SK-N-SH (cell line): ENCODE data around the gene RAB30. TPM values are rescaled to one million over a fixed set of nuclear protein-coding genes. Genes with fewer than 3 reads are reported as not detected.
A peak's percentile ranks its signal among the peaks of the same experiment; 100 is the strongest.

Experiments
- CTCF ChIA-PET: fragments of 300-600, 350-600 bp; formaldehyde crosslinking; extraction: SDS; loops from one replicate; lab custom pipeline; 2021; lab: Yijun Ruan, JAX
- POLR2A ChIA-PET: fragments of 350-600 bp; sonication (Branson Sonifier 250); formaldehyde crosslinking; extraction: SDS; loops from one replicate; lab custom pipeline; 2020; ENCODE audit warnings: antibody characterized with exemption, inconsistent platforms; lab: Yijun Ruan, JAX
- DNase-seq: peaks from one replicate; pipeline ENCODE4 v3.0.0; 2012
- H2AFZ ChIP-seq: fragments of 200-600 bp; sonication (generic); 2 replicates; pipeline ENCODE4 v1.8.1; 2016; ENCODE audit warnings: antibody characterized with exemption, mild to moderate bottlenecking, low read depth
- H3F3A ChIP-seq: fragments of 200-600 bp; sonication (generic); replicated peaks from 2 replicates; pipeline ENCODE3; 2016; ENCODE audit warnings: antibody characterized with exemption, mild to moderate bottlenecking; ENCODE audit not compliant: insufficient read depth
- H3K27ac ChIP-seq, 2 experiments: fragments of 200-500 bp in 1 of 2; fragments of 200-600 bp in 1 of 2; sonication (Bioruptor generic) in 1 of 2; sonication (generic), shearing (Covaris generic) in 1 of 2; 2 replicates each; pipeline versions ENCODE4 v1.5.1 to v1.6.1; 2014 to 2016; ENCODE audit warnings: low read depth in 2 of 2, inconsistent platforms in 1 of 2, low read length in 1 of 2, mild to moderate bottlenecking in 1 of 2, mixed read lengths in 1 of 2
- H3K27me3 ChIP-seq: fragments of 200-600 bp; sonication (generic), shearing (Covaris generic); 2 replicates; pipeline ENCODE4 v1.6.1; 2016; ENCODE audit warnings: mixed run types; ENCODE audit not compliant: insufficient read depth
- H3K36me3 ChIP-seq, 2 experiments: fragments of 200-500 bp in 1 of 2; fragments of 200-600 bp in 1 of 2; sonication (Bioruptor generic) in 1 of 2; sonication (generic) in 1 of 2; replicated peaks in 1 of 2; 2 replicates each; pipeline versions ENCODE3 to v1.5.1; 2014 to 2016; ENCODE audit warnings: low read length in 1 of 2, mild to moderate bottlenecking in 1 of 2; ENCODE audit not compliant: insufficient read depth in 2 of 2, control insufficient read depth in 1 of 2
- H3K4me1 ChIP-seq, 2 experiments: fragments of 200-500 bp in 1 of 2; fragments of 200-600 bp in 1 of 2; sonication (Bioruptor generic) in 1 of 2; sonication (generic), shearing (Covaris generic) in 1 of 2; 2 replicates each; pipeline versions ENCODE4 v1.5.1 to v1.6.1; 2014 to 2016; ENCODE audit warnings: low read depth in 1 of 2, low read length in 1 of 2, mixed run types in 1 of 2; ENCODE audit not compliant: insufficient read depth in 2 of 2, control insufficient read depth in 1 of 2
- H3K4me2 ChIP-seq: fragments of 200-600 bp; sonication (generic), shearing (Covaris generic); 2 replicates; pipeline ENCODE4 v1.6.1; 2017; ENCODE audit warnings: mixed run types
- H3K4me3 ChIP-seq, 2 experiments: fragments of 200-500 bp in 1 of 2; fragments of 200-600 bp in 1 of 2; sonication (Bioruptor generic) in 1 of 2; sonication (generic), shearing (Covaris generic) in 1 of 2; 2 replicates each; pipeline versions ENCODE4 v1.5.1 to v1.8.1; 2014 to 2016; ENCODE audit warnings: low read depth in 2 of 2, inconsistent platforms in 1 of 2, low read length in 1 of 2, mild to moderate bottlenecking in 1 of 2, mixed read lengths in 1 of 2, moderate library complexity in 1 of 2
- H3K79me2 ChIP-seq: fragments of 200-600 bp; sonication (generic); 2 replicates; pipeline ENCODE4 v1.8.1; 2017; ENCODE audit warnings: mild to moderate bottlenecking; ENCODE audit not compliant: insufficient read depth
- H3K9ac ChIP-seq: fragments of 200-600 bp; sonication (generic); 2 replicates; pipeline ENCODE4 v1.6.1; 2017; ENCODE audit warnings: mixed run types
- H3K9me2 ChIP-seq: fragments of 200-600 bp; sonication (generic); 2 replicates; pipeline ENCODE4 v1.6.1; 2017; ENCODE audit warnings: mixed run types
- H3K9me3 ChIP-seq: fragments of 200-600 bp; sonication (generic); 2 replicates; pipeline ENCODE4 v1.6.1; 2017; ENCODE audit warnings: mixed run types, mild to moderate bottlenecking, moderate library complexity
- H4K20me1 ChIP-seq: fragments of 200-600 bp; sonication (generic); 2 replicates; pipeline ENCODE4 v1.6.1; 2017; ENCODE audit warnings: mild to moderate bottlenecking, mixed run types; ENCODE audit not compliant: insufficient read depth
- CHD2 ChIP-seq: fragments of 150-350 bp; IDR thresholded peaks from 2 replicates; pipeline ENCODE4 v1.6.1; 2018; ENCODE audit warnings: low read length; ENCODE audit not compliant: partially characterized antibody
- EP300 ChIP-seq, 2 experiments: IDR thresholded peaks; 2 replicates each; pipeline versions ENCODE4 v1.4.0 to v1.6.1; 2012; ENCODE audit warnings: borderline replicate concordance in 1 of 2, low read depth in 1 of 2, low read length in 1 of 2
- EZH2phosphoT487 ChIP-seq: fragments of 200-600 bp; sonication (generic); IDR thresholded peaks from 2 replicates; pipeline ENCODE4 v1.6.1; 2017; ENCODE audit warnings: low read depth, mixed run types, mild to moderate bottlenecking, antibody characterized with exemption, moderate library complexity, borderline replicate concordance
- FOSL2 ChIP-seq: IDR thresholded peaks from 2 replicates; pipeline ENCODE4 v1.4.0; 2012; ENCODE audit warnings: low read depth, mild to moderate bottlenecking, moderate library complexity, borderline replicate concordance
- GABPA ChIP-seq: IDR thresholded peaks from 2 replicates; pipeline ENCODE4 v1.4.0; 2012; ENCODE audit warnings: low read depth, mild to moderate bottlenecking
- GATA2 ChIP-seq: sonication (generic); formaldehyde crosslinking; IDR thresholded peaks from 2 replicates; pipeline ENCODE4 v1.5.0; 2020; ENCODE audit warnings: mild to moderate bottlenecking, missing genetic modification reagents
- MXI1 ChIP-seq: IDR thresholded peaks from 2 replicates; pipeline ENCODE4 v1.6.1; 2012; ENCODE audit warnings: mild to moderate bottlenecking, low read depth, low read length, improper control_type of control experiment
- NRF1 ChIP-seq: IDR thresholded peaks from 2 replicates; pipeline ENCODE4 v1.6.1; 2012; ENCODE audit warnings: low read depth, mild to moderate bottlenecking, low read length
- RCOR1 ChIP-seq: fragments of 150-350 bp; IDR thresholded peaks from 2 replicates; pipeline ENCODE4 v1.6.1; 2017; ENCODE audit warnings: antibody characterized with exemption, low read length
- RXRA ChIP-seq: IDR thresholded peaks from 2 replicates; pipeline ENCODE4 v1.4.0; 2012; ENCODE audit warnings: low read depth, mild to moderate bottlenecking, borderline replicate concordance
- SIN3A ChIP-seq: IDR thresholded peaks from 2 replicates; pipeline ENCODE4 v1.6.1; 2012; ENCODE audit warnings: low read depth, mild to moderate bottlenecking, low read length, moderate library complexity, borderline replicate concordance
- SMC3 ChIP-seq: IDR thresholded peaks from 2 replicates; pipeline ENCODE4 v1.6.1; 2012; ENCODE audit warnings: low read depth, low read length, improper control_type of control experiment
- TCF12 ChIP-seq: IDR thresholded peaks from 2 replicates; pipeline ENCODE4 v1.4.0; 2012
- TEAD4 ChIP-seq: IDR thresholded peaks from 2 replicates; pipeline ENCODE4 v1.4.0; 2012; ENCODE audit warnings: mild to moderate bottlenecking, borderline replicate concordance; ENCODE audit not compliant: insufficient read depth
- YY1 ChIP-seq: IDR thresholded peaks from 2 replicates; pipeline ENCODE4 v1.4.0; 2012; ENCODE audit warnings: low read depth, mild to moderate bottlenecking
- WGBS: methylation state at CpG from one replicate; pipeline ENCODE4 v1.1.6; 2017; ENCODE audit warnings: low lambda C conversion rate; 5-methylcytosine and 5-hydroxymethylcytosine counted together
- polyA plus RNA-seq, 3 experiments: library from polyadenylated mRNA; depleted of rRNA; stranded (reverse); fragments of >200 nt; gene quantifications; 2 replicates each; pipeline ENCODE4 v1.2.3, GENCODE V29; 2012
- TF ChIP-seq, protein P1 (sequence below): IDR thresholded peaks from 2 replicates; pipeline ENCODE4 v1.4.0; 2012; ENCODE audit warnings: low read depth
- TF ChIP-seq, protein P2 (sequence below): fragments of 150-350 bp; IDR thresholded peaks from 2 replicates; pipeline ENCODE4 v1.6.1; 2016; ENCODE audit warnings: mild to moderate bottlenecking, low read depth, low read length
- TF ChIP-seq, protein P3 (sequence below): IDR thresholded peaks from 2 replicates; pipeline ENCODE4 v1.4.0; 2012; ENCODE audit warnings: low read depth, borderline replicate concordance
- TF ChIP-seq, protein P4 (sequence below): IDR thresholded peaks from 2 replicates; pipeline ENCODE4; 2012
- TF ChIP-seq, protein P5 (sequence below): IDR thresholded peaks from 2 replicates; pipeline ENCODE4 v1.6.1; 2012; ENCODE audit warnings: mild to moderate bottlenecking, low read depth, low read length, moderate library complexity

RAB30 gene
- polyA plus RNA-seq, 1 of the 3 experiments (the other 2 are of a cell fraction): 3.3 TPM

DNA sequence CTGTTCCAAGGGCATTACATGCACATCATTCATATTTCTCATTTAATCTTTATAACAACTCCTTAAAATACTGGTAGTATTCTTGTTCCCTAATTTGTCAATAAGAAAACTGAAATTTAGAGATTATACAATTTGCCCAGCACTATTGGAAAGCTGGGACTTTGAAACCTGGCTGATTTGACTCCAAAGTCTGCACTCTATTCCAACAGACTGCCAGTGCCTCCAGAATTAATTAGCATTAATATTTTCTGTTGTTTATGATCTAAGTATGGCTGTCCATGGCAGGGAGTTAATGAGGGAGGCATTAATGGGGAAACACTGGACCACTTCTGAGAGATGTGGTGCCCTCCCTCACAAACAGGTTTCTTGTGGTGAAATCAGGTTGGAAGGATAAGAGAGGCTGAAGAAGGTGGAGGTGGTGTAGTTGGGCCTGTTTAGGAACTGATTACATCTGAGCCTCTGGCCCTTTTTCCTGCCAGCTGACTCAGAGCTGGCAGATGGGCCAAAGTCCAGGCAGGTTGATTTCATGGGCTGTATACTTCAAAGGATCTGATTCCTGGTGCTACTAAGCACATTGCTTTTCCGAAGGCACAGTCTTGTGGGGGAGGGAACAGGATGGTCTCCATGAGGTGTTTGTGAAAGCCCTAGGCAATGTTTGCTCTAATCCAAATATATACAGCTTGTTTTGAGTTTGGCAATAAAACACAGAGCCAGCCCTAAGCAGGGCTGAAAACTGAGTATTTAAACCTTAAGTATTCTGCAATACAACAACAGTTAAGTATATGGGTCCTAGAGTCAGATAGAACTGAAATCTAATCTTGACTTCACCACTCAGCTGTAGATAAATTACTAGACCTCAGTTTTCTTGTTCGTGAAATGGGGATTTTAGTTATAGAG, 21.0 kb upstream of the RAB30 start (continued):
- peak in 1 of 2 experiments; percentile 83; a peak in 2 of 4 replicates for TF ChIP-seq EP300 (IDR thresholded peaks at IDR 0.05; ENCODE audit: borderline replicate concordance in 1 of 2, low read depth in 1 of 2, low read length in 1 of 2)
- TF ChIP-seq FOSL2: peak; percentile 44; the same call in 1 of the 2 replicates
- TF ChIP-seq NRF1: no peak
- no peak for TF ChIP-seq SIN3A
- TF ChIP-seq, protein P1, sequence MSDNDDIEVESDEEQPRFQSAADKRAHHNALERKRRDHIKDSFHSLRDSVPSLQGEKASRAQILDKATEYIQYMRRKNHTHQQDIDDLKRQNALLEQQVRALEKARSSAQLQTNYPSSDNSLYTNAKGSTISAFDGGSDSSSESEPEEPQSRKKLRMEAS: no peak
- peak; percentile 64 for TF ChIP-seq CHD2
- TF ChIP-seq YY1: no peak
- no peak for TF ChIP-seq GABPA
- TF ChIP-seq, protein P2, sequence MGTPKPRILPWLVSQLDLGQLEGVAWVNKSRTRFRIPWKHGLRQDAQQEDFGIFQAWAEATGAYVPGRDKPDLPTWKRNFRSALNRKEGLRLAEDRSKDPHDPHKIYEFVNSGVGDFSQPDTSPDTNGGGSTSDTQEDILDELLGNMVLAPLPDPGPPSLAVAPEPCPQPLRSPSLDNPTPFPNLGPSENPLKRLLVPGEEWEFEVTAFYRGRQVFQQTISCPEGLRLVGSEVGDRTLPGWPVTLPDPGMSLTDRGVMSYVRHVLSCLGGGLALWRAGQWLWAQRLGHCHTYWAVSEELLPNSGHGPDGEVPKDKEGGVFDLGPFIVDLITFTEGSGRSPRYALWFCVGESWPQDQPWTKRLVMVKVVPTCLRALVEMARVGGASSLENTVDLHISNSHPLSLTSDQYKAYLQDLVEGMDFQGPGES: no peak
- peak; percentile 17; the same call in 1 of the 2 replicates for TF ChIP-seq SMC3
- TF ChIP-seq GATA2 (CRISPR knock-in tag): peak; percentile 95
- TF ChIP-seq TCF12: peak; percentile 49; the same call in 1 of the 2 replicates

DNA sequence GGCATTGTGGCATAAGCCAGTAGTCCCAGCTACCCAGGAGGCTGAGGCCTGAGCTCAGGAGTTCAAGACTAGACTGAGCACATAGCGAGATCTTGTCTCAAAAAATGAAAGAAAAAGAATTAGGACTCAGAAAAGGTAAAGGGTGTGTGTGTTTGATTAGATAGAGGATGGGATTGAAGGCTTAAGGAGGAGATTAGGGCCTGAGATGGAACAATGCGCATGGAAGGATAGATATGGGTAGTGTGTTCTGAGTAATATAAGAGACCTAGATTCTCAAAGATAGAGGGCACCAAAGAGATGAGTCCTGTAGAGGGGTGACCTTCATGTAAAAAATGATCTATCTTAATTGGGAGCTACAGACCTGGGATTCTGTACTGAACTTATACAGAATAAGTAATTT, 17.3 kb upstream of the RAB30 start:
- Histone ChIP-seq H3F3A (peaks cover 22% of the 10 kb centered on the region), H3K9me2 (no peaks in the 10 kb centered on the region), H3K27ac (no peak overlapping the region), H3K4me2 (no peak overlapping the region), H3K9ac (no peak overlapping the region), H3K36me3 (no peaks in the 10 kb centered on the region), H2AFZ (no peak overlapping the region), H3K79me2 (no peaks in the 10 kb centered on the region), H3K27me3 (no peaks in the 10 kb centered on the region), H4K20me1 (no peaks in the 10 kb centered on the region), H3K9me3 (no peaks in the 10 kb centered on the region), H3K4me1 (peaks cover 7 to 9% of the 10 kb centered on the region in 2 experiments; a peak in 2 of 4 replicates), H3K4me3 (no peak overlapping the region)
- CTCF ChIA-PET: interaction anchor here (1.2 to 2.8 kb wide), 3 partner anchors 161 to 728 kb away, joined by 3 to 15 read pairs (median 3); no protein-coding TSS in a partner anchor
- no peak for DNase-seq
- TF ChIP-seq, protein P3, sequence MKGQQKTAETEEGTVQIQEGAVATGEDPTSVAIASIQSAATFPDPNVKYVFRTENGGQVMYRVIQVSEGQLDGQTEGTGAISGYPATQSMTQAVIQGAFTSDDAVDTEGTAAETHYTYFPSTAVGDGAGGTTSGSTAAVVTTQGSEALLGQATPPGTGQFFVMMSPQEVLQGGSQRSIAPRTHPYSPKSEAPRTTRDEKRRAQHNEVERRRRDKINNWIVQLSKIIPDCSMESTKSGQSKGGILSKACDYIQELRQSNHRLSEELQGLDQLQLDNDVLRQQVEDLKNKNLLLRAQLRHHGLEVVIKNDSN: no peak
- TF ChIP-seq MXI1 (no peak), RXRA (no peak), RCOR1 (no peak), EZH2phosphoT487 (no peak), CHD2 (no peak), YY1 (no peak), TEAD4 (no peak)
- TF ChIP-seq, protein P4, sequence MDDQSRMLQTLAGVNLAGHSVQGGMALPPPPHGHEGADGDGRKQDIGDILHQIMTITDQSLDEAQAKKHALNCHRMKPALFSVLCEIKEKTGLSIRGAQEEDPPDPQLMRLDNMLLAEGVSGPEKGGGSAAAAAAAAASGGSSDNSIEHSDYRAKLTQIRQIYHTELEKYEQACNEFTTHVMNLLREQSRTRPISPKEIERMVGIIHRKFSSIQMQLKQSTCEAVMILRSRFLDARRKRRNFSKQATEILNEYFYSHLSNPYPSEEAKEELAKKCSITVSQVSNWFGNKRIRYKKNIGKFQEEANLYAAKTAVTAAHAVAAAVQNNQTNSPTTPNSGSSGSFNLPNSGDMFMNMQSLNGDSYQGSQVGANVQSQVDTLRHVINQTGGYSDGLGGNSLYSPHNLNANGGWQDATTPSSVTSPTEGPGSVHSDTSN: no peak
- TF ChIP-seq, protein P5, sequence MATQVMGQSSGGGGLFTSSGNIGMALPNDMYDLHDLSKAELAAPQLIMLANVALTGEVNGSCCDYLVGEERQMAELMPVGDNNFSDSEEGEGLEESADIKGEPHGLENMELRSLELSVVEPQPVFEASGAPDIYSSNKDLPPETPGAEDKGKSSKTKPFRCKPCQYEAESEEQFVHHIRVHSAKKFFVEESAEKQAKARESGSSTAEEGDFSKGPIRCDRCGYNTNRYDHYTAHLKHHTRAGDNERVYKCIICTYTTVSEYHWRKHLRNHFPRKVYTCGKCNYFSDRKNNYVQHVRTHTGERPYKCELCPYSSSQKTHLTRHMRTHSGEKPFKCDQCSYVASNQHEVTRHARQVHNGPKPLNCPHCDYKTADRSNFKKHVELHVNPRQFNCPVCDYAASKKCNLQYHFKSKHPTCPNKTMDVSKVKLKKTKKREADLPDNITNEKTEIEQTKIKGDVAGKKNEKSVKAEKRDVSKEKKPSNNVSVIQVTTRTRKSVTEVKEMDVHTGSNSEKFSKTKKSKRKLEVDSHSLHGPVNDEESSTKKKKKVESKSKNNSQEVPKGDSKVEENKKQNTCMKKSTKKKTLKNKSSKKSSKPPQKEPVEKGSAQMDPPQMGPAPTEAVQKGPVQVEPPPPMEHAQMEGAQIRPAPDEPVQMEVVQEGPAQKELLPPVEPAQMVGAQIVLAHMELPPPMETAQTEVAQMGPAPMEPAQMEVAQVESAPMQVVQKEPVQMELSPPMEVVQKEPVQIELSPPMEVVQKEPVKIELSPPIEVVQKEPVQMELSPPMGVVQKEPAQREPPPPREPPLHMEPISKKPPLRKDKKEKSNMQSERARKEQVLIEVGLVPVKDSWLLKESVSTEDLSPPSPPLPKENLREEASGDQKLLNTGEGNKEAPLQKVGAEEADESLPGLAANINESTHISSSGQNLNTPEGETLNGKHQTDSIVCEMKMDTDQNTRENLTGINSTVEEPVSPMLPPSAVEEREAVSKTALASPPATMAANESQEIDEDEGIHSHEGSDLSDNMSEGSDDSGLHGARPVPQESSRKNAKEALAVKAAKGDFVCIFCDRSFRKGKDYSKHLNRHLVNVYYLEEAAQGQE: no peak
- TF ChIP-seq, protein P1: no peak
- POLR2A ChIA-PET: interaction anchor here (1.3 kb wide), 1 partner anchor 17 kb away, joined by 3 read pairs; the partner anchor contains the start of gene RAB30
- 93% methylated on average over 2 of the region's 2 CpGs for WGBS
